Naive thymus-derived CD4-positive, alpha-beta T cell (primary cell): ENCODE measurements around the gene CACNB1. TPM values are rescaled to one million over a fixed set of nuclear protein-coding genes. Genes with fewer than 3 reads are reported as not detected.
A peak's percentile ranks its signal among the peaks of the same experiment; 100 is the strongest.

ENCODE experiments used
- ATAC-seq: fragments of 150-1000 bp; cut with Tn5 transposase; 2 replicates; pipeline ENCODE4 v1.10.0; 2021; ENCODE audit warnings: mild to moderate bottlenecking, moderate library complexity
- CTCF ChIA-PET: fragments of 350-600 bp; sonication (Branson Sonifier 250); formaldehyde crosslinking; loops from one replicate; lab custom pipeline; 2021; ENCODE audit warnings: antibody characterized with exemption; lab: Charles Lee
- POLR2A ChIA-PET: fragments of 350-600 bp; sonication (Branson Sonifier 250); formaldehyde crosslinking; loops from one replicate; lab custom pipeline; 2021; ENCODE audit warnings: antibody characterized with exemption, inconsistent platforms; lab: Charles Lee
- DNase-seq, 9 donors: peaks; one replicate each; pipeline versions ENCODE4 v3.0.0 to v3.0.0-alpha.2; 2020 to 2022; ENCODE audit warnings: mixed read lengths in 1 of 9
- H3K27ac ChIP-seq: one replicate; pipeline ENCODE4 v1.7.0; 2013; ENCODE audit warnings: mild to moderate bottlenecking, low read depth, low read length, moderate library complexity
- H3K27me3 ChIP-seq, 2 donors: one replicate each; pipeline ENCODE4 v1.7.0; 2013; ENCODE audit warnings: low read length in 2 of 2, mild to moderate bottlenecking in 2 of 2, moderate library complexity in 2 of 2; ENCODE audit not compliant: control insufficient read depth in 2 of 2, insufficient read depth in 2 of 2
- H3K36me3 ChIP-seq, 3 experiments: 1 replicate in 2 of 3; 2 replicates in 1 of 3; pipeline ENCODE4 v1.7.0; 2013; ENCODE audit warnings: low read length in 3 of 3, mild to moderate bottlenecking in 3 of 3, moderate library complexity in 1 of 3; ENCODE audit not compliant: insufficient read depth in 3 of 3, control insufficient read depth in 2 of 3
- H3K4me1 ChIP-seq, 2 donors: one replicate each; pipeline ENCODE4 v1.7.0; 2013; ENCODE audit warnings: low read length in 2 of 2, mild to moderate bottlenecking in 2 of 2, moderate library complexity in 1 of 2; ENCODE audit not compliant: control insufficient read depth in 2 of 2, insufficient read depth in 2 of 2
- H3K4me3 ChIP-seq: 2 replicates; pipeline ENCODE4 v1.7.0; 2013; ENCODE audit warnings: mild to moderate bottlenecking, low read length
- H3K9me3 ChIP-seq, 3 experiments: 1 replicate in 2 of 3; 2 replicates in 1 of 3; pipeline ENCODE4 v1.7.0; 2013; ENCODE audit warnings: low read length in 3 of 3; ENCODE audit not compliant: control insufficient read depth in 2 of 3
- H3K27ac Mint-ChIP-seq, 9 donors: one replicate each; pipeline ENCODE4 v1.8.0; 2020 to 2022; ENCODE audit warnings: mixed read lengths in 9 of 9, mild to moderate bottlenecking in 8 of 9, moderate library complexity in 5 of 9, inconsistent platforms in 2 of 9
- H3K27me3 Mint-ChIP-seq, 5 donors: one replicate each; pipeline ENCODE4 v1.8.0; 2021 to 2022; ENCODE audit warnings: mixed read lengths in 5 of 5, mild to moderate bottlenecking in 1 of 5
- H3K36me3 Mint-ChIP-seq, 5 donors: one replicate each; pipeline ENCODE4 v1.8.0; 2020 to 2022; ENCODE audit warnings: mixed read lengths in 5 of 5, mild to moderate bottlenecking in 3 of 5, inconsistent platforms in 1 of 5
- H3K4me1 Mint-ChIP-seq, 7 donors: one replicate each; pipeline ENCODE4 v1.8.0; 2020 to 2022; ENCODE audit warnings: mixed read lengths in 7 of 7, mild to moderate bottlenecking in 3 of 7, inconsistent platforms in 1 of 7
- H3K4me3 Mint-ChIP-seq, 10 donors: one replicate each; pipeline ENCODE4 v1.8.0; 2020 to 2022; ENCODE audit warnings: mild to moderate bottlenecking in 10 of 10, mixed read lengths in 10 of 10, moderate library complexity in 6 of 10, inconsistent platforms in 2 of 10
- H3K9me3 Mint-ChIP-seq, 11 donors: one replicate each; pipeline ENCODE4 v1.8.0; 2020 to 2022; ENCODE audit warnings: mixed read lengths in 11 of 11, mild to moderate bottlenecking in 4 of 11, inconsistent platforms in 1 of 11, moderate library complexity in 1 of 11
- intact Hi-C, 2 donors: fragments of 100-400 bp; cut with micrococcal nuclease; formaldehyde crosslinking; loops; one replicate each; pipeline ENCODE4 v1.15.1; 2023
- polyA plus RNA-seq, 2 donors: library from polyadenylated mRNA; unstranded; fragments of 300-500 nt; fragmentation: Illumina TruSeq; gene quantifications; one replicate each; pipeline ENCODE4 v1.2.3, GENCODE V29; 2021
- total RNA-seq, 6 experiments: library from RNA in 5 of 6; stranded (reverse) in 5 of 6; gene quantifications; 1 replicate in 5 of 6; 2 replicates in 1 of 6; pipeline ENCODE4 v1.2.3 and lab custom pipeline; 2021 to 2026

Gene CACNB1
- total and polyA plus RNA-seq, 7 experiments from 2014 or later: 0.39 to 22.0 (median 11.9) TPM

DNA sequence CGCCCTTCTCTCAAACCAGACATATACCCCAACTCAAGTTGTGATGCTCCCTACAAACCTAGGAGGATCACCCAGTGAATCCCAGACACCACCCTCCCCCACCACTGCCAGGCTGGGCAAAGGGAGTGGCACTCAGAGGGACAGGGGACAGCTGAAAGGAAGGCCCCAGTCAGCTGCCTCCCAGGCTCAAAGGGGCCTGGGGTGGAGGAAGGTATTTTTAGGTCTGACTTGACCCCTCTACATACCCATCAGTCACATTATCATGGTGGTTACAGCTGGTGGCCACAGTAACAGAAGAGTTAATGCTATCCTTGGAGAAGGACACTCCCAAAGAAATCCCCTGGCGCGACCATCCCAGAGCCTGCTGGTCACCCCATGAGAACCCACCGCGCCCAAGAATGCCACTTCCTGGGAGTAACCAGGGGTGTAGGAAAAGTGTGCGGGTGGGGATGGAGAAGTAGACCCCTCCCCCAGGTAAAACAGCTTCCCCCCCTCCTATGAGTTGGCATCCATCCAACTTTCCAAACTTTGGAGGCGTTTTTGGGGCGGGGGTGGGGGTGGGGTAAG, 1.1 kb downstream of the CACNB1 start:
- H3K27me3 Mint-ChIP-seq: no peaks in the 10 kb centered on the region
- DNase-seq (no peak), ATAC-seq (no peak)
- H3K27ac Mint-ChIP-seq: peak overlapping the region in 4 of 9 donors; percentile 31 to 51 (median 44)
- H3K4me3 Mint-ChIP-seq: peak overlapping the region; percentile 58 to 98 (median 80)
- peaks cover 34 to 58% (median 53%) of the 10 kb centered on the region in 7 donors for H3K4me1 Mint-ChIP-seq
- H3K36me3 ChIP-seq: peaks cover 0 to 10% (median 0%) of the 10 kb centered on the region in 3 experiments
- H3K4me1 ChIP-seq: peaks cover 31% of the 10 kb centered on the region in 2 donors
- H3K27me3 ChIP-seq: no peaks in the 10 kb centered on the region
- peak overlapping the region; percentile 16 for H3K4me3 ChIP-seq
- H3K36me3 Mint-ChIP-seq: peaks cover 0 to 16% (median 9%) of the 10 kb centered on the region in 5 donors
- intact Hi-C loops: no loop called here
- no peaks in the 10 kb centered on the region for H3K9me3 ChIP-seq
- ChIA-PET CTCF (interaction anchor here (1.2 to 2.0 kb wide), 3 partner anchors 21 to 49 kb away, joined by 3 to 8 read pairs (median 4); no protein-coding TSS in a partner anchor), POLR2A (interaction anchor here (0.6 to 1.2 kb wide), 4 partner anchors 13 to 413 kb away, joined by 3 to 5 read pairs (median 4); partner anchors contain the start of gene RPL23)
- H3K27ac ChIP-seq: no peak overlapping the region
- H3K9me3 Mint-ChIP-seq: no peaks in the 10 kb centered on the region

- H3K36me3 Mint-ChIP-seq: peaks cover 0 to 9% (median 6%) of the 10 kb centered on the region in 5 donors
- H3K27ac Mint-ChIP-seq: peak overlapping the region in 4 of 9 donors; percentile 3 to 31 (median 16)
- intact Hi-C loops: no loop called here
- Histone ChIP-seq H3K36me3 (peaks cover 0 to 10% (median 0%) of the 10 kb centered on the region in 3 experiments), H3K4me1 (peaks cover 25 to 26% of the 10 kb centered on the region in 2 donors), H3K9me3 (no peaks in the 10 kb centered on the region), H3K27me3 (no peaks in the 10 kb centered on the region), H3K27ac (no peak overlapping the region), H3K4me3 (peak overlapping the region; percentile 16)
- DNase-seq (no peak), ATAC-seq (no peak)
- H3K4me3 Mint-ChIP-seq: peak overlapping the region; percentile 35 to 98 (median 80)
- no peaks in the 10 kb centered on the region for H3K27me3 Mint-ChIP-seq
- ChIA-PET CTCF (interaction anchor here (1.0 to 2.0 kb wide), 4 partner anchors 21 to 49 kb away, joined by 3 to 8 read pairs (median 4); no protein-coding TSS in a partner anchor), POLR2A (interaction anchor here (0.6 to 1.3 kb wide), 5 partner anchors 12 to 413 kb away, joined by 3 to 4 read pairs (median 3); no protein-coding TSS in a partner anchor)
- no peaks in the 10 kb centered on the region for H3K9me3 Mint-ChIP-seq
- peaks cover 28 to 51% (median 48%) of the 10 kb centered on the region in 7 donors for H3K4me1 Mint-ChIP-seq
These were observed 1.8 kb downstream of the CACNB1 start for GRCh38 chr17:39195568-39196160.

DNA sequence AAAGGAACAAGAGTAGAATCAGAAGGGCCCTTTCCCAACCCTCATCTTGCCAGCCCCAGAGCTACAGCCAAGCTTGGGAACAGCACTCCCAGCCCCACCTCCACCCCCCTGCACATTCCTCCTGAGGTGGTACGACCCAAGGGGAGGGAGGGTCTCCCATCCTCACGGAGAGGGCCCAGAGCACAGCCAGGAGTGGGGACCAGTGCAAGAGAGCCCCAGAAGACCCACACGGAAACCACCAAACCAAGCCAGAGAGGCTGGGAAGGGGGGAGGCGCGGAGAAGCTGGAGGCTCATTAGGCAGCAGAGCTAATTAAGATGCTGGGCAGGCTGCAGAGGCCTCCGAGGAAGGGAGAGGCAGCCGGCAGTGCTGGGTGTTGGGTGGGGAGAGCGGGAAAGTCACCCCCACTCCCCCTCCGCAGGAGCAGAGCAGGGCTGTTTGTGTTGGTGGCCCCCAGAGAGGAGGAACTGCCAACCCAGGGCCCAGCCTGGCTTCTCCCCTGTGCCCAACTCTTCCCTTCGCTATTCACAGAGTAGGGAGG, 2.4 kb downstream of the CACNB1 start:
- Histone ChIP-seq H3K36me3 (peaks cover 0 to 10% (median 0%) of the 10 kb centered on the region in 3 experiments), H3K27ac (no peak overlapping the region), H3K4me1 (peaks cover 23 to 26% of the 10 kb centered on the region in 2 donors), H3K9me3 (no peaks in the 10 kb centered on the region), H3K27me3 (no peaks in the 10 kb centered on the region), H3K4me3 (no peak overlapping the region)
- H3K27me3 Mint-ChIP-seq: no peaks in the 10 kb centered on the region
- intact Hi-C loops: no loop called here
- no peak overlapping the region for H3K27ac Mint-ChIP-seq
- peaks cover 0 to 9% (median 4%) of the 10 kb centered on the region in 5 donors for H3K36me3 Mint-ChIP-seq
- POLR2A ChIA-PET: interaction anchor here (0.6 to 1.3 kb wide), 4 partner anchors 12 to 75 kb away, joined by 3 read pairs; no protein-coding TSS in a partner anchor
- peaks cover 24 to 49% (median 44%) of the 10 kb centered on the region in 7 donors for H3K4me1 Mint-ChIP-seq
- peak overlapping the region in 3 of 10 donors; percentile 10 to 98 (median 66) for H3K4me3 Mint-ChIP-seq
- no peaks in the 10 kb centered on the region for H3K9me3 Mint-ChIP-seq
- no peak for ATAC-seq
- DNase-seq: no peak
- CTCF ChIA-PET: interaction anchor here (1.0 to 1.3 kb wide), 3 partner anchors 20 to 42 kb away, joined by 3 to 4 read pairs (median 3); no protein-coding TSS in a partner anchor

GRCh38 chr17:39194089-39194984, 3.1 kb downstream of the CACNB1 start:
- ChIA-PET POLR2A (interaction anchor here (1.3 kb wide), 1 partner anchor 45 kb away, joined by 3 read pairs; no protein-coding TSS in a partner anchor), CTCF (interaction anchor here (1.0 kb wide), 1 partner anchor 41 kb away, joined by 3 read pairs; no protein-coding TSS in a partner anchor)
- peaks cover 17 to 43% (median 37%) of the 10 kb centered on the region in 7 donors for H3K4me1 Mint-ChIP-seq
- ATAC-seq (no peak), DNase-seq (no peak)
- peak overlapping the region in 2 of 9 donors; percentile 12 to 43 for H3K27ac Mint-ChIP-seq
- no peaks in the 10 kb centered on the region for H3K9me3 Mint-ChIP-seq
- intact Hi-C loops: no loop called here
- Histone ChIP-seq H3K27me3 (no peaks in the 10 kb centered on the region), H3K9me3 (no peaks in the 10 kb centered on the region), H3K4me1 (peaks cover 23% of the 10 kb centered on the region in 2 donors), H3K4me3 (no peak overlapping the region), H3K36me3 (peaks cover 0 to 10% (median 0%) of the 10 kb centered on the region in 3 experiments), H3K27ac (no peak overlapping the region)
- H3K4me3 Mint-ChIP-seq: peak overlapping the region in 4 of 10 donors; percentile 21 to 98 (median 37)
- no peaks in the 10 kb centered on the region for H3K27me3 Mint-ChIP-seq
- H3K36me3 Mint-ChIP-seq: peaks cover 0 to 9% (median 4%) of the 10 kb centered on the region in 5 donors

DNA sequence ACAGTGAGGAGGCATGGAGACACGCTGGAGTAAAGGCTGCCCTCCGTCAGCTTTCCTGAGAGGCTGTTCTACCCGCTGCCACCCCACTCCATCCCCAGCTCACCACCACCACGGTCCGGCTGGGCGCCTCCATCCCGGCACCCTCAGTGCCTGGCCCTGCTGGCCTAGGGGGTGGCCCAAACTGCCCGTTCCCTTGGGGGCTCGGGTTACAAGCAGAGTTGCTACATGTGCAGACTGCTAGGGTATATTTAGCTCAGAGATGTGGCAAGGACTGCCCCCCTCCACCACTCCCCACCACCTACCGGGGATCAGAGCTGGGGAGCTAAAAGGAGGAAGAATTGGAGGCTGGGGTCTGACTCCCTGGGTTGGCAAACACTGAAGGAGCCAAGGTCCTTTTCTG, 4.1 kb downstream of the CACNB1 start:
- H3K27ac ChIP-seq: no peak overlapping the region
- intact Hi-C loops: no loop called here
- Mint-ChIP-seq H3K36me3 (peaks cover 0 to 9% (median 4%) of the 10 kb centered on the region in 5 donors), H3K4me1 (peaks cover 16 to 36% (median 28%) of the 10 kb centered on the region in 7 donors), H3K9me3 (no peaks in the 10 kb centered on the region), H3K27me3 (no peaks in the 10 kb centered on the region), H3K4me3 (peak overlapping the region in 1 of 10 donors; percentile 46), H3K27ac (peak overlapping the region in 1 of 9 donors; percentile 45)
- peaks cover 0 to 10% (median 0%) of the 10 kb centered on the region in 3 experiments for H3K36me3 ChIP-seq
- no peak overlapping the region for H3K4me3 ChIP-seq
- ATAC-seq (no peak), DNase-seq (no peak)
- no peaks in the 10 kb centered on the region for H3K9me3 ChIP-seq
- ChIA-PET CTCF (interaction anchor here (1.4 kb wide), 1 partner anchor 29 kb away, joined by 3 read pairs; no protein-coding TSS in a partner anchor), POLR2A (no interaction called here)
- H3K27me3 ChIP-seq: no peaks in the 10 kb centered on the region
- peaks cover 14 to 22% of the 10 kb centered on the region in 2 donors for H3K4me1 ChIP-seq
